Parathyroid adenoma (tissue), 2 donors: ENCODE data around the gene CYP26C1.

ENCODE experiments used
- H2AFZ ChIP-seq: fragments of 300-600 bp; sonication (generic); one replicate; pipeline ENCODE4 v1.7.0; 2017; ENCODE audit warnings: antibody characterized with exemption, mild to moderate bottlenecking
- H3K27ac ChIP-seq: fragments of 300-600 bp; sonication (generic); one replicate; pipeline ENCODE4 v1.7.0; 2017
- H3K27me3 ChIP-seq: fragments of 300-600 bp; sonication (generic); one replicate; pipeline ENCODE4 v1.7.0; 2017; ENCODE audit warnings: low read length; ENCODE audit not compliant: control insufficient read depth, insufficient read depth
- H3K36me3 ChIP-seq: fragments of 300-600 bp; sonication (generic); one replicate; pipeline ENCODE4 v1.7.0; 2017; ENCODE audit warnings: low read length; ENCODE audit not compliant: control insufficient read depth, insufficient read depth
- H3K4me1 ChIP-seq: fragments of 300-600 bp; sonication (generic); one replicate; pipeline ENCODE4 v1.7.0; 2017; ENCODE audit warnings: control low read depth
- H3K4me2 ChIP-seq: fragments of 300-600 bp; sonication (generic); one replicate; pipeline ENCODE4 v1.7.0; 2017; ENCODE audit warnings: low read length
- H3K4me3 ChIP-seq: fragments of 300-600 bp; sonication (generic); one replicate; pipeline ENCODE4 v1.7.0; 2017; ENCODE audit warnings: low read depth, low read length
- H3K79me2 ChIP-seq: fragments of 300-600 bp; sonication (generic); one replicate; pipeline ENCODE4 v1.7.0; 2017; ENCODE audit warnings: control low read depth
- H3K9ac ChIP-seq: fragments of 300-600 bp; sonication (generic); one replicate; pipeline ENCODE4 v1.7.0; 2017; ENCODE audit warnings: mild to moderate bottlenecking
- H3K9me3 ChIP-seq: fragments of 300-600 bp; sonication (generic); one replicate; pipeline ENCODE4 v1.7.0; 2017; ENCODE audit warnings: low read length; ENCODE audit not compliant: control insufficient read depth
- TF ChIP-seq, protein P1 (sequence below): fragments of 300-600 bp; sonication (generic); IDR thresholded peaks from one replicate; pipeline ENCODE4 v1.7.0; 2017; ENCODE audit warnings: antibody characterized with exemption, mild to moderate bottlenecking
- donor health status: primary hyperparathyroidism.

The CYP26C1 gene

DNA sequence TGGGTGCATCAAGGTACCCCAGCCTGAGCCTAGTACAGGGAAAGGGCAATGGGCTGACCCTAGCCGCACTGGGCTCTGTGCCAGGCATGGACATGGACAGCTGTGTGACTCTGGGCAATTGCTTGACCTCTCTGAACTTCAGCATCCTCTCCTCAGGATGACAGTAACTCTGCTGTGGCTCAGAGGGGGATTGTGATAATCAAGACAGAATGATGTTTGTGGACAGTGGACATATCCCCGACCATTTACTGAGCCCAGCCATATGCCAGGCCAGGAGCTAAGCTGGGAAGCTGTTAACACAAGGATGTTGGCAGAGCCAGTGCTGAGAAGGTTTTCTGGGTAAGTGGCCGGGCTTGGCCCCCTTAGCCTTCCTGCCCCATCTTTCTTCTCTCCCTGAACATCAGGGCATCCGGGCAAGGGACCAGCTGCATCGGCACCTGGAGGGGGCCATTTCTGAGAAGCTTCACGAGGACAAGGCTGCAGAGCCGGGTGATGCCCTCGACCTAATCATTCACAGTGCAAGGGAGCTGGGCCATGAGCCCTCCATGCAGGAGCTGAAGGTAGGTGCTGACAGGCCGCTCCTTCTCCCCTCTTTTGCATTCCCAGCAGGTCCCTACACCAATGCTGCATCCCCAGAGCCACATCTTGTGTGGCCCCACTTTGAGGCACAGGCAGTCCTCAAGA is 3.5 kb downstream of the CYP26C1 start:
- no peaks in the 10 kb centered on the region for H3K4me1 ChIP-seq
- no peaks in the 10 kb centered on the region for H3K36me3 ChIP-seq
- no peak overlapping the region for H3K4me2 ChIP-seq
- TF ChIP-seq, protein P1, sequence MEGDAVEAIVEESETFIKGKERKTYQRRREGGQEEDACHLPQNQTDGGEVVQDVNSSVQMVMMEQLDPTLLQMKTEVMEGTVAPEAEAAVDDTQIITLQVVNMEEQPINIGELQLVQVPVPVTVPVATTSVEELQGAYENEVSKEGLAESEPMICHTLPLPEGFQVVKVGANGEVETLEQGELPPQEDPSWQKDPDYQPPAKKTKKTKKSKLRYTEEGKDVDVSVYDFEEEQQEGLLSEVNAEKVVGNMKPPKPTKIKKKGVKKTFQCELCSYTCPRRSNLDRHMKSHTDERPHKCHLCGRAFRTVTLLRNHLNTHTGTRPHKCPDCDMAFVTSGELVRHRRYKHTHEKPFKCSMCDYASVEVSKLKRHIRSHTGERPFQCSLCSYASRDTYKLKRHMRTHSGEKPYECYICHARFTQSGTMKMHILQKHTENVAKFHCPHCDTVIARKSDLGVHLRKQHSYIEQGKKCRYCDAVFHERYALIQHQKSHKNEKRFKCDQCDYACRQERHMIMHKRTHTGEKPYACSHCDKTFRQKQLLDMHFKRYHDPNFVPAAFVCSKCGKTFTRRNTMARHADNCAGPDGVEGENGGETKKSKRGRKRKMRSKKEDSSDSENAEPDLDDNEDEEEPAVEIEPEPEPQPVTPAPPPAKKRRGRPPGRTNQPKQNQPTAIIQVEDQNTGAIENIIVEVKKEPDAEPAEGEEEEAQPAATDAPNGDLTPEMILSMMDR = no peak
- H3K9me3 ChIP-seq = no peaks in the 10 kb centered on the region
- no peak overlapping the region for H3K4me3 ChIP-seq
- peaks cover 11% of the 10 kb centered on the region for H3K27me3 ChIP-seq
- no peak overlapping the region for H3K27ac ChIP-seq
- no peak overlapping the region for H3K9ac ChIP-seq
- no peak overlapping the region for H2AFZ ChIP-seq
- no peaks in the 10 kb centered on the region for H3K79me2 ChIP-seq

DNA sequence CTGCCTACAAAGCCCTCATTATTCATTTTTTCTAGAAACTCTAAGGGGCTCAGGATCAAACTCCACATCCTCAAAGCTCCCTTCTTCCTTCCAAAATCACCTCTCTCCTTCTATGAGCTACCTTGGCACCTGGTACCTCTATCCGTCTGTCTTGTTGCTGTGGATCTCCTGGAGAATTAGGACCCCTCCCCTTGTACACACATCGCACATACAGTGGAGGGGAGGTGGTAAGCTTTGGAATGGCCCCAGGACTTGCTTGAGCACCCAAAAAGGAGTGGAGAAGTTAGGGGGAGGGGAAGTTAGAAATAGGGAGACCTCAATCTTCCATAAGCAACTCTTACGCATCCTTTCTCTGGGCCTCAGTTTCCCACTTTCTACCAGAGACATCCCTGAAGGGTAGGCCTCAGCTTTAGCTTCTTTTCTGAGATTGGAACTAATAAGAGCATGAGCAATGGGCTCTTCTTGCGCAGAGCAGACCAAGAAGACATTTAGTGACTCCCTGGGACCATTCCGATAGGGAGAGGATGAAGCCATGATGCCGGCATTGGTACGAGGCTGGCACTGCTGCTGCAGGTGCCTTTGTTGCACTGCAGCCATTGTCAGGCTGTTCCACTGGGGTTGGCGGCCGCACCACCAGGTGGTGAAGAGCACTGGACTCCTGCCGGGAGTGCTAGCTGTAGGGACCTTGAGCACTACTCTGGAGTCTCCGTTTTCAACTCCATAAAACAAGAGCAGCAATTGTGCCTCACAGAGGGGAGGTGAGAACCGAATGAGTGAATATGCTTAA is 4.5 kb downstream of the CYP26C1 start:
- TF ChIP-seq, protein P1 = no peak
- H3K79me2 ChIP-seq = no peaks in the 10 kb centered on the region
- no peak overlapping the region for H3K27ac ChIP-seq
- H3K4me2 ChIP-seq = no peak overlapping the region
- no peaks in the 10 kb centered on the region for H3K9me3 ChIP-seq
- no peak overlapping the region for H2AFZ ChIP-seq
- H3K27me3 ChIP-seq = peaks cover 11% of the 10 kb centered on the region
- H3K4me3 ChIP-seq = no peak overlapping the region
- no peaks in the 10 kb centered on the region for H3K36me3 ChIP-seq
- H3K9ac ChIP-seq = no peak overlapping the region
- H3K4me1 ChIP-seq = no peaks in the 10 kb centered on the region

DNA sequence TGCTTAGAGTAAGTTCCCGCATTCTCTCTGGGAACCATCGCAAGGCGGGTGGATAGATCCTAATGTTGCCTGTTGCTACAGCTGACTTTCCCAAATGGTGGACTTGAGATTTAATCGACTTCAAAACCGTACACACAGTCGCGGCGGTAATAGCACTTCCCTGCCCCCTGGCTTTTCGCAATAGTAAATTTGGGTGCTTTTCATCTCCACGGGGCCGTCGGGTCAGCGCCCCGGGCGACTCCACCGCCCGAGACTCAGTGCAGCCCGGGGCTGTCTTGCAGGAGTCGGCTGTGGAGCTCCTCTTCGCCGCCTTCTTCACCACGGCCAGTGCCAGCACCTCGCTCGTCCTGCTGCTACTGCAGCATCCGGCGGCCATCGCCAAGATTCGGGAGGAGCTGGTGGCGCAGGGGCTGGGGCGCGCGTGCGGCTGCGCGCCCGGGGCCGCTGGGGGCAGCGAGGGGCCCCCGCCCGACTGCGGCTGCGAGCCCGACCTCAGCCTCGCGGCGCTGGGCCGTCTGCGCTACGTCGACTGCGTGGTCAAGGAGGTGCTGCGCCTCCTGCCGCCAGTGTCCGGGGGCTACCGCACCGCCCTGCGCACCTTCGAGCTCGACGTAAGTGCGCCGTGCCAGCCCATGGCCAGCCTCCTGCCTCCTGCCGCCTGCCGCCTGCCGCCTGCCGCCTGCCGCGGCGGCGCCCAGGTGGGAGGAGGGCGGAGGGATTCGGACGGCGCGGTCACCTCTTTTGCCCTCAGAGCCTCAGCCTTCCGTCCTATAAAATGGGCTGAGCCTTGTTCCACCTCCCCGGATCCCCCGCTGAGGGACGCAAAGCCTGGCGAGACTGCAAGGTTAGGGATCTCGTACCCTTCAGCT is 5.3 kb downstream of the CYP26C1 start:
- Histone ChIP-seq H3K4me3 (no peak overlapping the region), H3K36me3 (no peaks in the 10 kb centered on the region), H2AFZ (no peak overlapping the region), H3K27me3 (peaks cover 6% of the 10 kb centered on the region), H3K4me1 (no peaks in the 10 kb centered on the region), H3K27ac (no peak overlapping the region), H3K9me3 (no peaks in the 10 kb centered on the region), H3K79me2 (no peaks in the 10 kb centered on the region), H3K9ac (no peak overlapping the region), H3K4me2 (no peak overlapping the region)
- TF ChIP-seq, protein P1 = no peak

DNA sequence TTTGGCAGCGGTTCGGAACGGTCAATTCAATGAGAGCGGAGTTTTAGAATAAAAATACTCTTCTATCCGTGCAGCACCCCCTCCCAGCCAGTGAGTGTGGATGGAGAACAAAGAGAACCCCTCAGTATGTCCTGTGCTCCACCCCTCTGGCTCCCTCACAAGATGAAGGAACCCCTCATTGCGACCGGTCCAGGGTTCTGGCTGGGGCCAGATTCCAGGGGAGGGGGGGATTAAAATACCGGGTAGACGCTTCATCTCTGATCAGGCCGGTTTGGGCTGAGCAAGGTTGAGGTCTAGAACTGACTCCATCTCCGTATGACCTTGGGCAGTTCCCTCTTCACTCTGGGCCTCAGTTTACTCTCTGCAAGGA is 5.9 kb downstream of the CYP26C1 start:
- Histone ChIP-seq H3K4me1 (no peaks in the 10 kb centered on the region), H3K4me3 (no peak overlapping the region), H3K27me3 (peaks cover 6% of the 10 kb centered on the region), H3K4me2 (no peak overlapping the region), H2AFZ (no peak overlapping the region), H3K9ac (no peak overlapping the region), H3K27ac (no peak overlapping the region), H3K36me3 (no peaks in the 10 kb centered on the region), H3K79me2 (no peaks in the 10 kb centered on the region), H3K9me3 (no peaks in the 10 kb centered on the region)
- TF ChIP-seq, protein P1 = no peak
